ENCODE data around the gene SURF2. TPM values are rescaled to one million over a fixed set of nuclear protein-coding genes. Genes with fewer than 3 reads are reported as not detected.

The SURF2 gene
- total RNA-seq, 1 experiment from 2014 or later: 42.0 TPM

DNA sequence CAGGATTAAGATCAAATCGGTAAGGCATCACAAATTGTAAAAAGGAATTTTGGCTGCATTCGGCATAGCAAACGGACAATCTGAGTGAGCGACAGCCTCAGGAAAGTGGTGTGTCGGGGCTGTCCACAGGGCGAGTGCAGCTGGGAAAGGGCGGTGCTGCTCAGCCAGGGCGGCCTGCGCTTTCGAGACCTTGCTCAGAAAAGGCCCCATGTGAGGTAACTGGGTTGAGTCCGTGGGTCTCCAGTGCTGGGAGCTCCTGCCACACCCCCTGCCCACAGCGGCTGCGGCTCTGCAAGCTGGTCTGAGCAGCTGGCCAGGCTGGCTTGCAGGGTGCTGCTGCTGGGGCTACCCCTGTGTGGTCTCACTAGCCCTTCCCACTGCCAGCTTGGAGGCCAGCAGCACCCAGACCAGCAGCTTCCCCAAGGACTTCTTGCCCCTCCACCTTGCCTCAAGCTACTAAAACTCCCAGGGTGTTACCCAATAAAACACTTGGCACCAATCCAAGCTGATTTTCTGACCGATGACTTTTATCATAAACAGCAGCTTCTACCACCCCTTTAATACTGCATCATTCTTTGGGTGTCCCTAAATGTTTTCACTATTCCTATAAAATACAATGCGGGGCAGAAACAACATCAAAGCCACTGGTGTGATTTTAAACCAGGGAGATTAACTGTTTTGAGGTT is 6.2 kb downstream of the SURF2 start:
- BruUV-seq (replicated peaks): TSS peak; percentile 58
- intact Hi-C loops (cut with micrococcal nuclease; ENCODE audit: unreplicated experiment): no loop called here
- no peaks in the 10 kb centered on the region for H3K27me3 ChIP-seq (replicated peaks; ENCODE audit: insufficient read depth, low read depth, low read length, poor library complexity)
- H3K27ac ChIP-seq (ENCODE audit: low read depth, low read length, poor library complexity, severe bottlenecking): no peak overlapping the region
- ChIA-PET CTCF (no interaction called here), POLR2A (ENCODE audit: low non-redundant PET) (no interaction called here)
- DNase-seq (ENCODE audit: low spot score): no peak
- TF ChIP-seq EZH2 (IDR thresholded peaks at IDR 0.05; ENCODE audit: borderline replicate concordance, low read depth, low read length, poor library complexity, severe bottlenecking): no peak
- TF ChIP-seq CTCF (conservative IDR thresholded peaks at IDR 0.05; ENCODE audit: low read depth, low read length): no peak
- no peaks in the 10 kb centered on the region for H3K9me3 ChIP-seq (ENCODE audit: low read depth, low read length, poor library complexity, severe bottlenecking)
- H3K4me1 ChIP-seq (ENCODE audit: insufficient read depth, low read length, poor library complexity, severe bottlenecking): peaks cover 11% of the 10 kb centered on the region
- no peak overlapping the region for H3K4me3 ChIP-seq (ENCODE audit: low read depth, low read length, poor library complexity, severe bottlenecking)
- H3K36me3 ChIP-seq (ENCODE audit: insufficient read depth, low read length, poor library complexity, severe bottlenecking): peaks cover 69% of the 10 kb centered on the region

- no peaks in the 10 kb centered on the region for H3K4me1 ChIP-seq (ENCODE audit: insufficient read depth, low read length, poor library complexity, severe bottlenecking)
- ChIA-PET POLR2A (ENCODE audit: low non-redundant PET) (no interaction called here), CTCF (no interaction called here)
- H3K36me3 ChIP-seq (ENCODE audit: insufficient read depth, low read length, poor library complexity, severe bottlenecking): peaks cover 68% of the 10 kb centered on the region
- no peak for TF ChIP-seq EZH2 (IDR thresholded peaks at IDR 0.05; ENCODE audit: borderline replicate concordance, low read depth, low read length, poor library complexity, severe bottlenecking)
- TF ChIP-seq CTCF (conservative IDR thresholded peaks at IDR 0.05; ENCODE audit: low read depth, low read length): no peak
- no peak overlapping the region for H3K4me3 ChIP-seq (ENCODE audit: low read depth, low read length, poor library complexity, severe bottlenecking)
- no TSS peak for BruUV-seq (replicated peaks)
- H3K27me3 ChIP-seq (replicated peaks; ENCODE audit: insufficient read depth, low read depth, low read length, poor library complexity): no peaks in the 10 kb centered on the region
- no peaks in the 10 kb centered on the region for H3K9me3 ChIP-seq (ENCODE audit: low read depth, low read length, poor library complexity, severe bottlenecking)
- H3K27ac ChIP-seq (ENCODE audit: low read depth, low read length, poor library complexity, severe bottlenecking): no peak overlapping the region
- no peak for DNase-seq (ENCODE audit: low spot score)
- intact Hi-C loops (cut with micrococcal nuclease; ENCODE audit: unreplicated experiment): no loop called here
These were observed 10.1 kb downstream of the SURF2 start for GRCh38 chr9:133366435-133366834.

DNA sequence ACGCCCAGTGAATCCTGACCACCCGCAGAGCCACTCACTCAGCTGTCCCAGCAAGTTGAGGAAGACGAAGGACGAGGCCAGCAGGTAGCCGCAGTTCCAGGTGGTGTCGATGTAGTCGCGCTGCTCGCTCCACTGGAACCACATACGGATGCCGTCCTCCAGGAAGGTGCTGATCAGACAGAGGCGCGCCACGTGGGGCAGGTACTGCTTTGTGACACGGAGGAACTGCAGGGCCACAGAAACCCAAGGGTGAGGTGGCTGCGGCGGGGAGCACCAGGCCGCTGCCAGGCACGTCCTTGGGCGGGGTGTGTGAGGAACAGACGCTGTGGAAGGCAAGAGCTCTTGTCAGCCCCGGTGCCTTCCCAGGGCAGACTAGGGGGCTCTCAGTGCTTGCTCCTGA is 10.9 kb downstream of the SURF2 start:
- no TSS peak for BruUV-seq (replicated peaks)
- H3K36me3 ChIP-seq (ENCODE audit: insufficient read depth, low read length, poor library complexity, severe bottlenecking): peaks cover 67% of the 10 kb centered on the region

More for the DNA sequence above, 10.9 kb downstream of the SURF2 start:
- no peak overlapping the region for H3K27ac ChIP-seq (ENCODE audit: low read depth, low read length, poor library complexity, severe bottlenecking)
- DNase-seq (ENCODE audit: low spot score): no peak
- POLR2A ChIA-PET (ENCODE audit: low non-redundant PET): interaction anchor here (0.6 to 0.7 kb wide), 2 partner anchors 18 to 232 kb away, joined by 3 read pairs; no protein-coding TSS in a partner anchor
- no peaks in the 10 kb centered on the region for H3K27me3 ChIP-seq (replicated peaks; ENCODE audit: insufficient read depth, low read depth, low read length, poor library complexity)
- H3K4me3 ChIP-seq (ENCODE audit: low read depth, low read length, poor library complexity, severe bottlenecking): no peak overlapping the region
- TF ChIP-seq EZH2 (IDR thresholded peaks at IDR 0.05; ENCODE audit: borderline replicate concordance, low read depth, low read length, poor library complexity, severe bottlenecking): no peak
- TF ChIP-seq CTCF (conservative IDR thresholded peaks at IDR 0.05; ENCODE audit: low read depth, low read length): no peak
- H3K4me1 ChIP-seq (ENCODE audit: insufficient read depth, low read length, poor library complexity, severe bottlenecking): no peaks in the 10 kb centered on the region
- intact Hi-C loops (cut with micrococcal nuclease; ENCODE audit: unreplicated experiment): no loop called here
- CTCF ChIA-PET: no interaction called here
- H3K9me3 ChIP-seq (ENCODE audit: low read depth, low read length, poor library complexity, severe bottlenecking): no peaks in the 10 kb centered on the region
